GM18907 (cell line): ENCODE measurements around the gene PKIG.
"Not testable (repeated sequence)": the region's sequence is repeated elsewhere in the genome, so short reads cannot be mapped to it uniquely, and the experiment has no call there.

Source experiments
- ATAC-seq: cut with Tn5 transposase; IDR thresholded peaks from one replicate; pipeline ENCODE4 v1.9.1; 2021; ENCODE audit warnings: mild to moderate bottlenecking, moderate library complexity; ENCODE audit not compliant: unreplicated experiment

The PKIG gene

DNA sequence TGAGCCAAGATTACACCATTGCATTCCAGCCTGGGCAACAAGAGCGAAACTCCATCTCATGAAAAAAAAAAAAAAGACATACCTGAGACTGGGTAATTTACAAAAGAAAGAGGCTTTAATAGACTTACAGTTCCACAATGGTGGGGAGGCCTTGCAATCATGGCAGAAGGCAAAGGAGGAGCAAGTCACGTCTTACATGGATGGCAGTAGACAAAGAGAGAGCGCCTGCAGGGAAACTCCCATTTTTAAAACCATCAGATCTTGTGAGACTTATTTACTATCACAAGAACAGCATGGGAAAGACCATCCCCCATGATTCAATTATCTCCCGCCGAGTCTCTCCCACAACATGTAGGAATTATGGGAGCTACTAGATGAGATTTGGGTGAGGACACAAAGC is 71.8 kb downstream of the PKIG start:
- not testable (repeated sequence) for ATAC-seq

DNA sequence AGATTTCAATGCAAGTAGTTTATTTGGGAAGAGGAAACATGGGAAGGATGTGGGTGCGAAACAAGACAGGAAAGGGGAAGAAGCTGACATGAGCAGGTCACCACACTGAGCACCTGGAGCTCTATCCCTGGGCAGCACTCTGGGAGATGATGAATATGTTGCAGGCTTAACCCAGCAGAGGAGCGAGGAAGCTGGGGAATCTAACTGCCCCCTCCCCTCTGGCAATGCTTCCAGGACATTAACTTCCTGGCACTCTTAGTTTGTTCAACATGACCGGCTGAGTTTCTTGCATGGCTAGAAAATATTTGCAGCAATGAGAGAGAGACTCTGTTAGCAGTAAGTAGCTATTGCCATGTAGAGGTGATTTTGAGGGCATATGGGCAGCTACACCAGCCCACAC is 74.1 kb downstream of the PKIG start:
- ATAC-seq: no peak

DNA sequence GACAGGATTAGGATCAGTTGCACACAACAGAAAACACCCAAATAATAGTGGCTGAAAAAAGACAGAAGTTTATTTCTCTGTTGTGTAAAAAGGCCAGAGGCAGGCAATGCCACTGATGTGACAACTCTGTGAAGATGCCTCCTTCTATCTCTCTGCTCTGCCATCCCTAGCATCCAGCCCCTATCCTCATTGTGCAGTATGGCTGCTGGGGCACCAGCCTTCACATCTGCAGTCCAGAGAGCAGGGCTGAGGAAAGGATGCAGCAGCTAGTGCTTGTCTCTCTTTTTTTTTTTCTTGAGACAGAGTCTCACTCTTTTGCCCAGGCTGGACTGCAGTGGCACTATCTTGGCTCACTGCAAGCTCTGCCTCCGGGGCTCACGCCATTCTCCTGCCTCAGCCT is 75.5 kb downstream of the PKIG start:
- no peak for ATAC-seq

DNA sequence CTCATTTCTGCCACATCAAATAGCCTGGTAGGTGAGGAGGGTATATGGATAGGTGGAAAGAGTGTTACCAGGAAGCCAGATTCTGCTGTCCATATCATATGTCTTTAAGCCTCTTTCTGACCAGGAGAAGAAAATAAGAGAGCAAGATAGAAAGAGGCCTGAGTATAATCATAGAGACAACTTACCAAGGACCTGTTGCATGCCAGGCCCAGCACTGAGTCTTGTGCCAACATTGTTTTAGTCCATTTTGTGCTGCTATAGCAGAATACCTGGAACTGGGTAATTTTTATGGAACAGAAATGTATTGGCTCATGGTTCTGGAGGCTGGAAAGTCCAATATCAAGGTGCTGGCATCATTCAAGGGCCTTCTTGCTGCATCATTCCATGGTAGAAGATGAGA is 76.4 kb downstream of the PKIG start:
- ATAC-seq: no peak

DNA sequence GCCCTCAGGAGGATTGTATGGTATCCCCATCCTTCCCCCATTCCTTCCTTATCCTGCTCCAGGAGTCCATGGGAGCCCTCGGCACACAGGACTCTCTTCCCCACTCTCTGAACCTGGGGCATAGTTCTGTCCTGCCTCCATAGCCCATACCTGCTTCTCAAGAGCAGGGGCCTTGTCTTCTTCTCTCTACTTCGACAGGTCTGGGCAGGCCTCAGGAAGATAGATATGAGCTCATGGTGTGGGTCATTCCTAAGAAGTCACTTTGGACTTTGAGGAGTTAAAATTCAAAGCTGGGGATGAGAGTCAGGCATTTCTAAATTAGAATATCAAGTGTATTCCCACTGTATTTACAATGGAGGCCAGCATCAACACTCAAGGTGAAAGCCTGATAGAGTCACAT is 77.6 kb downstream of the PKIG start:
- ATAC-seq: no peak

GRCh38 chr20:44660581-44660980 is 78.2 kb downstream of the PKIG start:
- ATAC-seq: no peak

- no peak for ATAC-seq
Measured at GRCh38 chr20:44662261-44662660, 79.9 kb downstream of the PKIG start.

- ATAC-seq: no peak
Measured at GRCh38 chr20:44664131-44664530, 81.8 kb downstream of the PKIG start.

DNA sequence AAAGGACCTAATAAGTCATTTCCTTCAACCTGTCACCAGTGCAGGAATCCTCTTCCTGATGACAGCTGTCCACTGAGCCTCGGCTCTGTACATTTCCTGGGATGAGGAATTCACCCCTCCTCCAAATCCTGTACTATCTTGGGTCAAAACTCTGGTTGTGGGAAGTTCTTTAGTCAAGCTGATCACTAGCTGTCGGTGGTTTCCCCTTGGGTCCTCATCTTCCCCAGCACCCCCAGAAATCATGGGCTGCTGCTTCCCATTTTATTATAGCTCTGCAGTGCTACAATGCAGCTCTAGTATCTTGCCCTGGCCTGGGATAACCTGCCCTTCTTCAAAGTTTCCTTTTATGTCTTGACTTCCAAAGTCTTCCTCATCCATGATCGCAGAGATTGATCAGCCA is 83.7 kb downstream of the PKIG start:
- no peak for ATAC-seq
